Cardiac muscle cell (in vitro differentiated cells and primary cell): ENCODE results near the gene SCUBE2. TPM values are rescaled to one million over a fixed set of nuclear protein-coding genes. Genes with fewer than 3 reads are reported as not detected.
A peak's percentile ranks its signal among the peaks of the same experiment; 100 is the strongest.

Experiments
- DNase-seq, 2 donors: peaks; one replicate each; pipeline versions ENCODE4 v3.0.0 to v3.0.0-alpha.2; 2010 to 2017; ENCODE audit warnings: low read depth in 1 of 2, low spot score in 1 of 2
- H3K27ac ChIP-seq: fragments of 200-600 bp; sonication (generic); 2 replicates; pipeline ENCODE4 v1.5.1; 2016
- H3K27me3 ChIP-seq: fragments of 200-600 bp; sonication (generic); 2 replicates; pipeline ENCODE4 v1.6.0; 2016; ENCODE audit warnings: control low read depth
- H3K36me3 ChIP-seq: fragments of 200-600 bp; sonication (generic); 2 replicates; pipeline ENCODE4 v1.5.1; 2016; ENCODE audit warnings: control low read depth
- H3K4me1 ChIP-seq: fragments of 200-600 bp; sonication (generic); 2 replicates; pipeline ENCODE4 v1.8.1; 2017; ENCODE audit warnings: low read depth, mild to moderate bottlenecking, mixed run types
- H3K4me3 ChIP-seq: fragments of 200-600 bp; sonication (generic); 2 replicates; pipeline ENCODE4 v1.5.1; 2016; ENCODE audit warnings: mild to moderate bottlenecking
- H3K9me3 ChIP-seq: fragments of 200-600 bp; sonication (generic); 2 replicates; pipeline ENCODE4 v1.5.1; 2017; ENCODE audit warnings: low read depth, mild to moderate bottlenecking, control low read depth
- polyA plus RNA-seq: library from polyadenylated mRNA; unstranded; fragments of >200 nt; fragmentation: Nextera tagmentation; extraction: Ambion mirVana; gene quantifications from 2 replicates; pipeline ENCODE4 v1.2.1, GENCODE V29; 2016
- total RNA-seq: library from RNA; depleted of rRNA; stranded (reverse); fragments of >200 nt; gene quantifications from 2 replicates; pipeline ENCODE4 v1.2.3, GENCODE V29; 2016
- TF ChIP-seq, protein P1 (sequence below): IDR thresholded peaks from 2 replicates; pipeline ENCODE4 v1.5.1; 2012; ENCODE audit warnings: low read depth, mild to moderate bottlenecking, low read length

SCUBE2 gene
- total and polyA plus RNA-seq, 2 experiments from 2014 or later: 0.21 TPM; not detected in 1

GRCh38 chr11:9019861-9020260, 71.5 kb downstream of the SCUBE2 start:
- Histone ChIP-seq H3K27ac (no peak overlapping the region), H3K4me3 (no peak overlapping the region), H3K27me3 (no peaks in the 10 kb centered on the region), H3K36me3 (no peaks in the 10 kb centered on the region), H3K4me1 (no peaks in the 10 kb centered on the region), H3K9me3 (no peaks in the 10 kb centered on the region)
- TF ChIP-seq, protein P1, sequence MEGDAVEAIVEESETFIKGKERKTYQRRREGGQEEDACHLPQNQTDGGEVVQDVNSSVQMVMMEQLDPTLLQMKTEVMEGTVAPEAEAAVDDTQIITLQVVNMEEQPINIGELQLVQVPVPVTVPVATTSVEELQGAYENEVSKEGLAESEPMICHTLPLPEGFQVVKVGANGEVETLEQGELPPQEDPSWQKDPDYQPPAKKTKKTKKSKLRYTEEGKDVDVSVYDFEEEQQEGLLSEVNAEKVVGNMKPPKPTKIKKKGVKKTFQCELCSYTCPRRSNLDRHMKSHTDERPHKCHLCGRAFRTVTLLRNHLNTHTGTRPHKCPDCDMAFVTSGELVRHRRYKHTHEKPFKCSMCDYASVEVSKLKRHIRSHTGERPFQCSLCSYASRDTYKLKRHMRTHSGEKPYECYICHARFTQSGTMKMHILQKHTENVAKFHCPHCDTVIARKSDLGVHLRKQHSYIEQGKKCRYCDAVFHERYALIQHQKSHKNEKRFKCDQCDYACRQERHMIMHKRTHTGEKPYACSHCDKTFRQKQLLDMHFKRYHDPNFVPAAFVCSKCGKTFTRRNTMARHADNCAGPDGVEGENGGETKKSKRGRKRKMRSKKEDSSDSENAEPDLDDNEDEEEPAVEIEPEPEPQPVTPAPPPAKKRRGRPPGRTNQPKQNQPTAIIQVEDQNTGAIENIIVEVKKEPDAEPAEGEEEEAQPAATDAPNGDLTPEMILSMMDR: no peak
- DNase-seq: no peak

GRCh38 chr11:9017773-9018172, 73.6 kb downstream of the SCUBE2 start:
- H3K27ac ChIP-seq: no peak overlapping the region

DNA sequence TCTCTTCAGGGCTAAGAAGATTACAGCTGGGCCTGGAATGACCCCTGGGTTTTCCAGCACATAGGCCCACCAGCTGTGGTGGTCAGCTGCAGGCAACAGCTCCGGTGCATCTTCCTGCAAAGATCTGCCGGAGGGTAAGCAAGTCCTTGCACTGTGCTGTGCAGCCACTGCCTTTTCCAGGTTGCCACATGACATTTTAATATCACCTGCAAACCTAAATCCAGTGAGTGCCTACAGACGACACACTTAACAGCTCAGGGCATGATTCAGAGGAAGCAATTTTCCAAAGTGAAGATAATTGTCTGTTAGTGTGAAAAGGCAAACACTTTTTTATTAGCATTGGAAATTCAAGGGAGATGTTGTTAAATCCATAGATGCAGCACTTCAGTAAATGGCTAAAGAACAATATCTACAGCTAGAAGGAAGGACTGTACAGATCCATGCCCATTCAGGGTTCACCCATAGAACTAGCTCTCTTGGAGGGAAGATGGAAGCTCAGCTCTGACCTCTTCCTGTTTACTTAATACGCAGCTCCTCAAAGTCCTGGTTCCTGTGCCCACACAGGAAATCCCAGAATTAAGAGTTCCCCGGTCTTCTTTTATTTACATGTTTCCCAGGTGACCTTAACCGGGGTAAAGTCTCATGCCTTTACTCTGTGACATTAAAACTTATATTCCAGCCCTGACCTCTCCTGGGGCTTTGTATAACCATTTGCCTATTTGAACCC, 74.3 kb downstream of the SCUBE2 start:
- Histone ChIP-seq H3K4me1 (no peaks in the 10 kb centered on the region), H3K27me3 (no peaks in the 10 kb centered on the region), H3K36me3 (no peaks in the 10 kb centered on the region), H3K9me3 (no peaks in the 10 kb centered on the region), H3K4me3 (no peak overlapping the region), H3K27ac (no peak overlapping the region)
- TF ChIP-seq, protein P1: no peak
- DNase-seq: no peak

More at GRCh38 chr11:9017773-9018172, 73.6 kb downstream of the SCUBE2 start:
- Histone ChIP-seq H3K9me3 (no peaks in the 10 kb centered on the region), H3K27me3 (no peaks in the 10 kb centered on the region), H3K4me3 (no peak overlapping the region), H3K4me1 (no peaks in the 10 kb centered on the region), H3K36me3 (no peaks in the 10 kb centered on the region)
- TF ChIP-seq, protein P1: no peak
- peak in 1 of 2 donors; percentile 22 for DNase-seq

DNA sequence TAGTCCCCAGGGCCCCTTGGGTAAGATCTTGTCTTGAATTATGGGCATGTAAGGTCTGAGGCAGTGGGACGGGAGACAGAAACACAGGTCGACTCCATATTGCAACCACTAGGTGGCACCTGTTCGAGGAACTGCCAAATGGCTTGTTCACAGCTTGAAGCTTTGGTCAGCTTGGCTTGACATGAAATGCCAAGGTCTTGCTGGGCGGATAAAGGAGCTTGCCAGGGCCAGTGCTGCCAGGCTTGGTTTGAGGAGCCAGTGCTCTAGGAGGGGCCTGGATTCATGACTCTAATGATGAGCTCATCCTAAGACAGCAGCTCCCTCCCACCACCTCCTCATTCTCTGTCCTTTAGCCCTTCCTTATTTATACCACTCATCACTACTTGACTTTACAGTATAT, 75.7 kb downstream of the SCUBE2 start:
- Histone ChIP-seq H3K4me3 (no peak overlapping the region), H3K27ac (no peak overlapping the region), H3K4me1 (no peaks in the 10 kb centered on the region), H3K9me3 (no peaks in the 10 kb centered on the region), H3K27me3 (no peaks in the 10 kb centered on the region), H3K36me3 (no peaks in the 10 kb centered on the region)
- DNase-seq: peak; percentile 82 to 87
- TF ChIP-seq, protein P1: peak; percentile 85

- no peaks in the 10 kb centered on the region for H3K27me3 ChIP-seq
- H3K4me1 ChIP-seq: no peaks in the 10 kb centered on the region
- H3K36me3 ChIP-seq: no peaks in the 10 kb centered on the region
- H3K9me3 ChIP-seq: no peaks in the 10 kb centered on the region
- no peak for DNase-seq
- TF ChIP-seq, protein P1: no peak
- no peak overlapping the region for H3K4me3 ChIP-seq
- H3K27ac ChIP-seq: no peak overlapping the region
Observed at GRCh38 chr11:9014826-9015225, 76.6 kb downstream of the SCUBE2 start.
